ENCODE data around the gene GTF3C5. TPM values are rescaled to one million over a fixed set of nuclear protein-coding genes. Genes with fewer than 3 reads are reported as not detected.
"Not testable (repeated sequence)": the region's sequence is repeated elsewhere in the genome, so short reads cannot be mapped to it uniquely, and the experiment has no call there.

Gene GTF3C5
- total RNA-seq, 2 donors from 2014 or later = 89.7 to 94.6 TPM

DNA sequence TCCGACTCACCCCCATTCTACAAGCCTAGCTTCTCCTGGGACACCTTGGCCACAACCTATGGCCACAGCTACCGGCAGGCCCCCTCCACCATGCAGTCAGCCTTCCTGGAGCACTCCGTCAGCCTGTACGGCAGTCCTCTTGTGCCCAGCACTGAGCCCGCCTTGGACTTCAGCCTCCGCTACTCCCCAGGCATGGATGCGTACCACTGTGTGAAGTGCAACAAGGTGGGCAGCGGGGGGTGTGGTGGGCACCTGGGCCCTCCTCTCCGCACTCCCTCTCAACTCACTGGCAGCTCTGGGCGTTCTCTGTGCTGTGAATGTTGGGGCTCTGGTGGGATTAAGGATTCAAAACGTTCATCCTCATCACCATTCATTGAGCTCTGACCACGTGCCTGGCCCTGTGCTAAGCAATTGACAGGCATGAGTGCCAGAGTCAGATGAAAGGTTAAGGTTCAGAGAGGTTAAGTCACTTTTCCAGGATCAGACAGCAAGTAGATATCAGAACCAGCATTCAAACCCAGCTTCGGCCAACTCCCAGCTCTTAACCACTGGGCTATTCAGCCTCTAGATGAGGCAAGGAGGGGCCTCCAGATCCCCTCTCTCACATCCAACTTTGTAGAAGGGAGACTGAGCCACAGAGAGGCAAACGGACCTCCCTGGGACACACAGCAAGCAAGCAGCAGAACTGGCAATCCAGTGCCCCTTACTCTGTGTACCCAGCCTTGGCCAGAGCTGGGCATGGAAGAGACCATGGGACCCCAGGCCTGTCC, 42.4 kb upstream of the GTF3C5 start:
- H3K4me3 ChIP-seq (ENCODE audit: low read length) = no peak overlapping the region
- H3K27me3 ChIP-seq (ENCODE audit: control insufficient read depth, insufficient read depth, low read length, poor library complexity, severe bottlenecking) = no peaks in the 10 kb centered on the region
- TF ChIP-seq CTCF (conservative IDR thresholded peaks at IDR 0.05) = no peak
- no peak overlapping the region for H3K9ac ChIP-seq (ENCODE audit: extremely low read depth, low read length, poor library complexity, severe bottlenecking)
- Mint-ChIP-seq H3K27ac (no peak overlapping the region), H3K4me1 (peaks cover 19% of the 10 kb centered on the region), H3K36me3 (ENCODE audit: low read depth) (no peaks in the 10 kb centered on the region), H3K27me3 (ENCODE audit: insufficient read depth) (no peaks in the 10 kb centered on the region), H3K9me3 (peaks cover 2% of the 10 kb centered on the region), H3K4me3 (no peak overlapping the region)
- no peak overlapping the region for H3K27ac ChIP-seq (ENCODE audit: low read depth, low read length)
- 91 to 94% methylated on average over 10 to 14 of the region's 14 CpGs for WGBS, 2 experiments (ENCODE audit: insufficient coverage in 1 of 2, insufficient read length in 1 of 2)
- H3K36me3 ChIP-seq (ENCODE audit: control insufficient read depth, insufficient read depth, low read length) = no peaks in the 10 kb centered on the region
- DNase-seq = no peak
- H3K9me3 ChIP-seq (ENCODE audit: control insufficient read depth, low read length) = no peaks in the 10 kb centered on the region
- peaks cover 13% of the 10 kb centered on the region for H3K4me1 ChIP-seq (ENCODE audit: control insufficient read depth, insufficient read depth, low read length)

DNA sequence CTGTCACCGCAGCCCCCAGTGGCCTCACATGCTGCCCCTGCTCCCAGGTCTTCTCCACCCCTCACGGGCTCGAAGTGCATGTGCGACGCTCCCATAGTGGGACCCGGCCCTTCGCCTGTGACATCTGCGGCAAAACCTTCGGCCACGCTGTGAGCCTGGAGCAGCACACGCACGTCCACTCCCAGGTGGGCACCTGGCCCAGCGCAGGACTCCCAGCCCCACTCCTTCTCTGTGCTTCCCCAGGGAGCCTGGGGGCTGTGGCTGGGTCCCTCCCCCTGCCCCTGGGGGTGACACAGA, 41.8 kb upstream of the GTF3C5 start:
- Histone ChIP-seq H3K36me3 (ENCODE audit: control insufficient read depth, insufficient read depth, low read length) (no peaks in the 10 kb centered on the region), H3K27ac (ENCODE audit: low read depth, low read length) (no peak overlapping the region), H3K4me3 (ENCODE audit: low read length) (no peak overlapping the region), H3K4me1 (ENCODE audit: control insufficient read depth, insufficient read depth, low read length) (peaks cover 13% of the 10 kb centered on the region), H3K27me3 (ENCODE audit: control insufficient read depth, insufficient read depth, low read length, poor library complexity, severe bottlenecking) (no peaks in the 10 kb centered on the region), H3K9me3 (ENCODE audit: control insufficient read depth, low read length) (no peaks in the 10 kb centered on the region), H3K9ac (ENCODE audit: extremely low read depth, low read length, poor library complexity, severe bottlenecking) (no peak overlapping the region)
- H3K4me3 Mint-ChIP-seq = no peak overlapping the region
- no peak for DNase-seq
- no peaks in the 10 kb centered on the region for H3K27me3 Mint-ChIP-seq (ENCODE audit: insufficient read depth)
- no peak for TF ChIP-seq CTCF (conservative IDR thresholded peaks at IDR 0.05)
- no peaks in the 10 kb centered on the region for H3K36me3 Mint-ChIP-seq (ENCODE audit: low read depth)
- H3K27ac Mint-ChIP-seq = no peak overlapping the region
- H3K4me1 Mint-ChIP-seq = peaks cover 23% of the 10 kb centered on the region
- peaks cover 2% of the 10 kb centered on the region for H3K9me3 Mint-ChIP-seq
- WGBS, 2 experiments (ENCODE audit: insufficient coverage in 1 of 2, insufficient read length in 1 of 2) = 95 to 96% methylated on average over 12 to 13 of the region's 13 CpGs

DNA sequence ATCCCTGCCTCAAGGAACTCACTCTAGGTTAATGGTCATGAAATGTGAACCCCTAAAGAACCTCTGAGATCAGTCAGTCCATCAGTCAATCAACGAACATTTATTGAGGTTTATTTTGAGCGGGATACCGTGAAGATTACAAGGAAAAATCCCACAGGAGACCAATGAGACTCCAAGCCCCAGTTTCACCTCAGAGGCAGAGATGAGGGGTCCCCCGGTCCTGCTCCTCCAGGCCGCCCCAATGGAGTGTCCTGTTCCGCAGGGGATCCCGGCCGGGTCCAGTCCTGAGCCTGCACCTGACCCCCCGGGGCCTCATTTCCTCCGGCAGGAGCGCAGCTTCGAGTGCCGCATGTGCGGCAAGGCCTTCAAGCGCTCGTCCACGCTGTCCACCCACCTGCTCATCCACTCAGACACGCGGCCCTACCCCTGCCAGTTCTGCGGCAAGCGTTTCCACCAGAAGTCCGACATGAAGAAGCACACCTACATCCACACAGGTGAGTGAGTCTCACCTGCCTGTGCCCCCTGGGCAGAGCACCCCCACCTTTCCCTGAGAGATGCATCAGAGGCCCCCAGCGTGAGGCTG, 41.3 kb upstream of the GTF3C5 start:
- no peak overlapping the region for H3K4me3 Mint-ChIP-seq
- 90 to 91% methylated on average over 12 to 23 of the region's 23 CpGs for WGBS, 2 experiments (ENCODE audit: insufficient coverage in 1 of 2, insufficient read length in 1 of 2)

GRCh38 chr9:132989998-132990557, 40.7 kb upstream of the GTF3C5 start:
- peaks cover 13% of the 10 kb centered on the region for H3K4me1 ChIP-seq (ENCODE audit: control insufficient read depth, insufficient read depth, low read length)
- not testable (repeated sequence) for H3K27me3 Mint-ChIP-seq (ENCODE audit: insufficient read depth); H3K9me3 Mint-ChIP-seq; H3K4me3 Mint-ChIP-seq; H3K9ac ChIP-seq (ENCODE audit: extremely low read depth, low read length, poor library complexity, severe bottlenecking); H3K27ac ChIP-seq (ENCODE audit: low read depth, low read length); H3K9me3 ChIP-seq (ENCODE audit: control insufficient read depth, low read length); H3K4me3 ChIP-seq (ENCODE audit: low read length); DNase-seq; H3K36me3 Mint-ChIP-seq (ENCODE audit: low read depth); H3K27ac Mint-ChIP-seq; H3K27me3 ChIP-seq (ENCODE audit: control insufficient read depth, insufficient read depth, low read length, poor library complexity, severe bottlenecking); H3K36me3 ChIP-seq (ENCODE audit: control insufficient read depth, insufficient read depth, low read length)
- 80 to 84% methylated on average over 4 of the region's 4 CpGs for WGBS, 2 experiments (ENCODE audit: insufficient coverage in 1 of 2, insufficient read length in 1 of 2)
- peaks cover 34% of the 10 kb centered on the region for H3K4me1 Mint-ChIP-seq

More for the DNA sequence above, 41.3 kb upstream of the GTF3C5 start:
- H3K4me1 Mint-ChIP-seq = peaks cover 28% of the 10 kb centered on the region
- Histone ChIP-seq H3K4me1 (ENCODE audit: control insufficient read depth, insufficient read depth, low read length) (peaks cover 13% of the 10 kb centered on the region), H3K27ac (ENCODE audit: low read depth, low read length) (no peak overlapping the region), H3K4me3 (ENCODE audit: low read length) (no peak overlapping the region), H3K9me3 (ENCODE audit: control insufficient read depth, low read length) (no peaks in the 10 kb centered on the region), H3K27me3 (ENCODE audit: control insufficient read depth, insufficient read depth, low read length, poor library complexity, severe bottlenecking) (no peaks in the 10 kb centered on the region), H3K36me3 (ENCODE audit: control insufficient read depth, insufficient read depth, low read length) (no peaks in the 10 kb centered on the region), H3K9ac (ENCODE audit: extremely low read depth, low read length, poor library complexity, severe bottlenecking) (no peak overlapping the region)
- no peak for DNase-seq
- no peaks in the 10 kb centered on the region for H3K27me3 Mint-ChIP-seq (ENCODE audit: insufficient read depth)
- peaks cover 2% of the 10 kb centered on the region for H3K9me3 Mint-ChIP-seq
- no peak overlapping the region for H3K27ac Mint-ChIP-seq
- H3K36me3 Mint-ChIP-seq (ENCODE audit: low read depth) = no peaks in the 10 kb centered on the region
- no peak for TF ChIP-seq CTCF (conservative IDR thresholded peaks at IDR 0.05)

Data from endodermal cell (in vitro differentiated cells).